Nephron (organoid): ENCODE results near the gene ITGA11.
A peak's percentile ranks its signal among the peaks of the same experiment; 100 is the strongest.
"Not testable (repeated sequence)": the region's sequence is repeated elsewhere in the genome, so short reads cannot be mapped to it uniquely, and the experiment has no call there.

Experiments used
- H3K27ac Mint-ChIP-seq, 3 experiments: 2 replicates each; pipeline ENCODE4 v1.8.0; 2020; ENCODE audit warnings: mixed read lengths in 3 of 3, mild to moderate bottlenecking in 2 of 3, moderate library complexity in 1 of 3
- H3K27me3 Mint-ChIP-seq: 2 replicates; pipeline ENCODE4 v1.8.0; 2021; ENCODE audit warnings: low read depth, mild to moderate bottlenecking, moderate library complexity, mixed read lengths
- H3K36me3 Mint-ChIP-seq: 2 replicates; pipeline ENCODE4 v1.8.0; 2020; ENCODE audit warnings: low read depth, mixed read lengths
- H3K4me1 Mint-ChIP-seq: 2 replicates; pipeline ENCODE4 v1.8.0; 2020; ENCODE audit warnings: mixed read lengths
- H3K4me3 Mint-ChIP-seq, 3 experiments: 2 replicates each; pipeline ENCODE4 v1.8.0; 2020; ENCODE audit warnings: mild to moderate bottlenecking in 3 of 3, mixed read lengths in 3 of 3, moderate library complexity in 2 of 3
- H3K9me3 Mint-ChIP-seq: 2 replicates; pipeline ENCODE4 v1.8.0; 2020; ENCODE audit warnings: mixed read lengths
- TF ChIP-seq, protein P1 (sequence below), 3 experiments: fragments of 200-600 bp; sonication (generic); IDR thresholded peaks; one replicate each; pipeline ENCODE4 v1.5.0; 2021; ENCODE audit warnings: antibody characterized with exemption in 3 of 3; ENCODE audit not compliant: unreplicated experiment in 3 of 3

Gene ITGA11

DNA sequence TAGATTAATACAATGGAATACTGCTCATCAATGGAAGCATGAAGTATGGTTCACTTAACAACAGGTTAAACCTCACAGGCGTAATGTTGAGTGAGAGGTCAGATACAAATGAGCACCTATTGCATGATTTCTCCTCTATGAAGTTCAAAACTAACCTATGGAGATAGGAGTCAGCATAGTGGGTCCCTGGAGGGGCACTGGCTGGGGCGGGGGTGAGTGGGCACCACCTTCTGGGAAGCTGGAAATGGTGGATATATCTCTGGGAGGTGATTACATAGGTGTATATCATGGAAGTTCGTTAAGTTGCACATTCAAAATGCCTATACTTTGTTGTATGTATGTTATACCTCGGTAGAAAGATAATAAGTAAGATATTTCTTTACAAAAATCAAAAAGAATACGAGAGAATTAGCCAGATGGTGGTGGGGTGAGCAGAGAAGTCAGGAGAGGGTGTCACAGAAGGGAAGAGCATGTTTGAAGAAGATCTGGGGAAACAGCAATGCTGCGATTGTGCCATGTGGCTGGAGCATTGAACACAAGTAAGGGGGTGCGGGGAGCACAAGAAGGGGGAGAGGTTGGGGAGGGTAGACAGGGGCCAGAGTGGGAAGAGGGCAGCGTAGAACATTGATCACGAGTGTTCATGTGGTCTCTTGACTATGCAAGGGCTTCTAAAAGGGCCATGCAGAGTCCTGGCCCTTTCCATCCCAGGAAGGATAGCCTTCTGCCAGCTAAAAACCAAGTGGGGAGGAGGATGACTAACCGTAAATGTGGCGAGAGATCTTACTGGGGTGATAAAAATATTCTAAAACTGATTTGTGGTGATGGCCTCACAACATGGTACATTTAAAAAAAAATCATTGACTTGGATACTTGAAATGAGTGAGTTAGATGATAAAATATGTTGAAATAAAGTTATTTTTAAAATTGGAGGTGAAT lies 30.2 kb downstream of the ITGA11 start:
- Mint-ChIP-seq H3K27me3 (peaks cover 4% of the 10 kb centered on the region), H3K9me3 (peaks cover 5% of the 10 kb centered on the region), H3K4me1 (no peaks in the 10 kb centered on the region), H3K36me3 (no peaks in the 10 kb centered on the region), H3K27ac (no peak overlapping the region), H3K4me3 (no peak overlapping the region)
- TF ChIP-seq, protein P1, sequence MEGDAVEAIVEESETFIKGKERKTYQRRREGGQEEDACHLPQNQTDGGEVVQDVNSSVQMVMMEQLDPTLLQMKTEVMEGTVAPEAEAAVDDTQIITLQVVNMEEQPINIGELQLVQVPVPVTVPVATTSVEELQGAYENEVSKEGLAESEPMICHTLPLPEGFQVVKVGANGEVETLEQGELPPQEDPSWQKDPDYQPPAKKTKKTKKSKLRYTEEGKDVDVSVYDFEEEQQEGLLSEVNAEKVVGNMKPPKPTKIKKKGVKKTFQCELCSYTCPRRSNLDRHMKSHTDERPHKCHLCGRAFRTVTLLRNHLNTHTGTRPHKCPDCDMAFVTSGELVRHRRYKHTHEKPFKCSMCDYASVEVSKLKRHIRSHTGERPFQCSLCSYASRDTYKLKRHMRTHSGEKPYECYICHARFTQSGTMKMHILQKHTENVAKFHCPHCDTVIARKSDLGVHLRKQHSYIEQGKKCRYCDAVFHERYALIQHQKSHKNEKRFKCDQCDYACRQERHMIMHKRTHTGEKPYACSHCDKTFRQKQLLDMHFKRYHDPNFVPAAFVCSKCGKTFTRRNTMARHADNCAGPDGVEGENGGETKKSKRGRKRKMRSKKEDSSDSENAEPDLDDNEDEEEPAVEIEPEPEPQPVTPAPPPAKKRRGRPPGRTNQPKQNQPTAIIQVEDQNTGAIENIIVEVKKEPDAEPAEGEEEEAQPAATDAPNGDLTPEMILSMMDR (IDR thresholded peaks at IDR 0.05; ENCODE audit: unreplicated experiment in 3 of 3) = no peak

DNA sequence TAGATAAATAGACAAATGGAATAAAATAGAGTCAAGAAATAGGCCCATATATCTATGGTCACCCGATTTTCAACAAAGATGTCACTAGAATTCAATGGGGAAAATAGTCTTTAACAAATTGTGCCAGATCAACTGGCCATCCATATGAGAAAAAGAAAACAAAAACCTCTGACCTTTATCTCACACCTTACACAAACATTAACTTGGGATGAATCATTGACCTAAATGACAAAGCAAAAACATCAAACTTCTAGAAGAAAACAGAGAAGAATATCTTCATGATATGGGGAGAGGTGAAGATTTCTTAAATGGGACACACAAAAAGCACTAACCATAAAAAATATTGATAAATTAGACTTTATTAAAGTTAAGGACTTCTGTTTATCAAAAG lies 31.9 kb downstream of the ITGA11 start:
- H3K9me3 Mint-ChIP-seq = peaks cover 12% of the 10 kb centered on the region
- H3K27me3 Mint-ChIP-seq = peaks cover 4% of the 10 kb centered on the region
- no peaks in the 10 kb centered on the region for H3K4me1 Mint-ChIP-seq
- H3K36me3 Mint-ChIP-seq = no peaks in the 10 kb centered on the region
- no peak overlapping the region for H3K4me3 Mint-ChIP-seq
- TF ChIP-seq, protein P1 (IDR thresholded peaks at IDR 0.05; ENCODE audit: unreplicated experiment in 3 of 3) = no peak
- peak overlapping the region in 1 of 3 experiments; percentile 57 for H3K27ac Mint-ChIP-seq

DNA sequence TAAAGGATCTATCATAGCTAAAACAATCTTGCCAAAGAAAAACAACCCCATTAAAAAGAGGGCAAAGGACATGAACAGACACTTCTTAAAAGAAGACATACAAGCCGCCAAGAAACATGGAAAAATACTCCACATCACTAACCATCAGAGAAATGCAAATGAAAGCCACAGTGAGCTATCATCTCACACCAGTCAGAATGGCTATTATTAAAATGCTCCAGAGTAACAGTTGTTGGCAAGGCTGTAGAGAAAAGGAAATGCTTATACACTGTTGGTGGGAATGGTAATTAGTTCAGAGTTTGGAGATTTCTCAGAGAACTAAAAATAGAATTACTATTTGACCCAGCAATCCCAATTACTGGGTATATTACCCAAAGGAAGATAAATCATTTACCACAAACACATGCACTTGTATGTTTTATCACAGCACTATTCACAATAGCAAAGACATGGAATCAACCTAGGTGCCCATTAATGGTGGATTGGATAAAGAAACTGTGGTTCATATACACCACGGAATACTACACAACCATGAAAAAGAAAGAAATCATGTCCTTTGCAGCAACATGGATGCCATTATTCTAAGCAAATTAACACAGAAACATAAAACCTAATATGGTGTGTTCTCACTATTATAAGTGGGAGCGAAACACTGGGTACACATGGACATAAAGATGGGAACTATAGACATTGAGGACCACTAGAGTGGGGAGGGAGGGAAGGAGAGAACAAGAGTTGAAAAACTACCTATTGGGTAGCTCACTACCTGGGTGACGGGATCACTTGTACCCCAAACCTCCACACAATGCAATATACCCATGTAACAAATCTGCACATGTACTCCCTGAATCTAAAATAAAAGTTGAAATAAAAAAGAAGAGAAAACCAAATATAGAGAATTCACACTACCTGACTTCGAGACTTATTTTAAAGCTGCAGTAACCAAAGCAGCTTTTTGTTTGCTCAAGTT lies 32.6 kb downstream of the ITGA11 start:
- no peak overlapping the region for H3K4me3 Mint-ChIP-seq
- peak overlapping the region in 1 of 3 experiments; percentile 57 for H3K27ac Mint-ChIP-seq
- no peaks in the 10 kb centered on the region for H3K36me3 Mint-ChIP-seq
- no peaks in the 10 kb centered on the region for H3K4me1 Mint-ChIP-seq
- peaks cover 17% of the 10 kb centered on the region for H3K9me3 Mint-ChIP-seq
- TF ChIP-seq, protein P1 (IDR thresholded peaks at IDR 0.05; ENCODE audit: unreplicated experiment in 3 of 3) = no peak
- peaks cover 4% of the 10 kb centered on the region for H3K27me3 Mint-ChIP-seq

DNA sequence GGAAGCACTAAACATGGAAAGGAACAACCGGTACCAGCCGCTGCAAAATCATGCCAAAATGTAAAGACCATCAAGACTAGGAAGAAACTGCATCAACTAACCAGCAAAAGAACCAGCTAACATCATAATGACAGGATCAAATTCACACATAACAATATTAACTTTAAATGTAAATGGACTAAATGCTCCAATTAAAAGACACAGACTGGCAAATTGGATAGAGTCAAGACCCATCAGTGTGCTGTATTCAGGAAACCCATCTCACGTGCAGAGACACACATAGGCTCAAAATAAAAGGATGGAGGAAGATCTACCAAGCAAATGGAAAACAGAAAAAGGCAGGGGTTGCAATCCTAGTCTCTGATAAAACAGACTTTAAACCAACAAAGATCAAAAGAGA lies 34.0 kb downstream of the ITGA11 start:
- H3K27me3 Mint-ChIP-seq, H3K27ac Mint-ChIP-seq, H3K4me1 Mint-ChIP-seq, H3K36me3 Mint-ChIP-seq, H3K4me3 Mint-ChIP-seq: not testable (repeated sequence)
- peaks cover 27% of the 10 kb centered on the region for H3K9me3 Mint-ChIP-seq

DNA sequence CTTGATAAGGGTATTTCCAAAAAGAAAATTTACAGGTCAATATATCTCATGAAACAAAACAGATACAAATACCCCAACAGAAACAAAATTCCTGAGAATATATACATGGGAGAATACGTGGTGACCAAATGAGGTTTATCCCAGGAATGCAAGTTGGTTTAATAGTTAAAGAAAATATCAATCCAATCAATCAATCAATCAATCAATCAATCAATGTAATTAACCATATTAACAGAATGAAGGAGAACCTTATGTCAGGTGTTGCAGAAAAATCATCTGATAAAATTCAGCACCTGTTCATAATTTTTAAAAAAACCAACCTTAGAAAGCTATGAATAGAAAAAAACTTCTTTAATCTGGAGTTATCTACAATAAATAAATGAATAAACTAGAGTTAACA lies 35.9 kb downstream of the ITGA11 start:
- H3K4me1 Mint-ChIP-seq = no peaks in the 10 kb centered on the region
- H3K9me3 Mint-ChIP-seq = peaks cover 38% of the 10 kb centered on the region
- peaks cover 7% of the 10 kb centered on the region for H3K36me3 Mint-ChIP-seq
- H3K4me3 Mint-ChIP-seq = no peak overlapping the region
- H3K27ac Mint-ChIP-seq = no peak overlapping the region
- H3K27me3 Mint-ChIP-seq = peaks cover 4% of the 10 kb centered on the region
- TF ChIP-seq, protein P1 (IDR thresholded peaks at IDR 0.05; ENCODE audit: unreplicated experiment in 3 of 3) = no peak

DNA sequence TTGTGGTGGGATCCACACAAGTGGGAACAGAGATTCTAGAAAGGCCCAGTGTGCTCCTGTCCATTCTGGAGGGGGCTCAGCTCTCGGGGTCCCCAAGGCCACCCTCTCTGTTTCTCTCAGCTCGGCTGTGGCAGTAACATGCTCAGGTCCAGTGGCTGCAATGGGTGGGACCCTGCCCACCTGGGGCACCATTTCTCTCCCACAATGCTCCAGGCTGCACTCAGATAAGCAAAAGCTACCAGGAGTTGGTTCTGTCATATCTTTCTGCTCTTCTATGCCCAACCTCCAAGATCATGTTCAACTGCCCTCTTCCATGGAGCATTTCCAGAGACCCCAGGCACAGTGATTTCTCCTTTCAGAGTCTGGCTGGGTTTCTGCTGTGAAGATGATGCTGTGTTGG lies 40.8 kb downstream of the ITGA11 start:
- peaks cover 5% of the 10 kb centered on the region for H3K4me1 Mint-ChIP-seq

More for the DNA sequence above, 40.8 kb downstream of the ITGA11 start:
- H3K9me3 Mint-ChIP-seq = peaks cover 33% of the 10 kb centered on the region
- H3K4me3 Mint-ChIP-seq = no peak overlapping the region
- no peak overlapping the region for H3K27ac Mint-ChIP-seq
- TF ChIP-seq, protein P1 (IDR thresholded peaks at IDR 0.05; ENCODE audit: unreplicated experiment in 3 of 3) = no peak
- H3K27me3 Mint-ChIP-seq = peaks cover 4% of the 10 kb centered on the region
- peaks cover 7% of the 10 kb centered on the region for H3K36me3 Mint-ChIP-seq
